ENCODE data around the gene TNFRSF6B. TPM values are rescaled to one million over a fixed set of nuclear protein-coding genes. Genes with fewer than 3 reads are reported as not detected.
"Not testable (repeated sequence)": the region's sequence is repeated elsewhere in the genome, so short reads cannot be mapped to it uniquely, and the experiment has no call there.

Gene TNFRSF6B
- polyA plus RNA-seq, 6 donors from 2014 or later: not detected

DNA sequence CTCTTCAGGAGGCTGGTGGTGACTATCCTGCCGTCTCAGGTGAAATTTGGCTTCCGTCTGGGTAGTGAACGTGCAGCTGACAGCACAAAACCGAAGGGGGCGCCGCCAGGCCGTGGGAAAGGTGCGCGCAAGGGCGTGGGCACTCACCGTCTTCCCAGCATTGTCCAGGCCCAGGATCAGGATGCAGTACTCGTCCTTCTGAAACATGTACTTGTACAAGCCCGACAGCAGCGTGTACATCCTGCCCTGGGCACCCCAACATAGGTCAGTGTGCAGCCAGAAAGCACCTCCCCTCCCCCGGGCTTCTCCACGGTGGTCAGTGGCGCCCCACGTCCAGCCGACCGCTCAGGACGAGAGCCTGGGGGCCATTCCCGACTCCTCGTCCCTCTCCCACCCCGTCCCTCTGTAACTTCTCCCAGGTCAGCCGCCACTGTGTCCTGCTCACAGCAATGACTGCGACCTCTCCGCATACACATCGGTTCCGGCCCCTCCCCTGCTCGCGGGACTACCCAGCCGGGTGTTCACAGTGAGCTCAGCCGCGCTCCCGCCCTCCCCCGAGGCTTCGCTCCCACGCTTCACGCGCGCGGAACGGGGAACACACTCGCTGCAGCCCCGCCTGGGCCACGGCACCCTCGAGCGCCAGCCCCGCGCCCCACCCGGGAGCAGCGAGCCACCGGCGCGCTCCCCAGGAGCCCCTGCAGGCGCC, 10.6 kb downstream of the TNFRSF6B start:
- Mint-ChIP-seq H3K27ac (peak overlapping the region in 5 of 6 donors; percentile 72 to 94 (median 84)), H3K4me3 (peak overlapping the region; percentile 81 to 94 (median 86)), H3K36me3 (peaks cover under 1 to 8% of the 10 kb centered on the region in 2 donors), H3K9me3 (no peaks in the 10 kb centered on the region), H3K4me1 (peaks cover 24 to 47% (median 45%) of the 10 kb centered on the region in 3 donors), H3K27me3 (no peaks in the 10 kb centered on the region)
- ATAC-seq (ENCODE audit: low read depth in 2 of 2) (peak; percentile 38 to 46), DNase-seq (peak; percentile 40)

- peaks cover 30 to 54% (median 52%) of the 10 kb centered on the region in 3 donors for H3K4me1 Mint-ChIP-seq
- peak; percentile 88 for DNase-seq
These were observed 11.3 kb downstream of the TNFRSF6B start, which contains the start of the genes ARFRP1 and ZGPAT for GRCh38 chr20:63707558-63708300. Gene ARFRP1, minus strand, starts transcription at chr20:63707976. Its CDS starts 885 bp downstream, at chr20:63707091. Gene ZGPAT, plus strand, starts transcription at chr20:63708039. Its CDS starts 542 bp downstream, at chr20:63708581.

DNA sequence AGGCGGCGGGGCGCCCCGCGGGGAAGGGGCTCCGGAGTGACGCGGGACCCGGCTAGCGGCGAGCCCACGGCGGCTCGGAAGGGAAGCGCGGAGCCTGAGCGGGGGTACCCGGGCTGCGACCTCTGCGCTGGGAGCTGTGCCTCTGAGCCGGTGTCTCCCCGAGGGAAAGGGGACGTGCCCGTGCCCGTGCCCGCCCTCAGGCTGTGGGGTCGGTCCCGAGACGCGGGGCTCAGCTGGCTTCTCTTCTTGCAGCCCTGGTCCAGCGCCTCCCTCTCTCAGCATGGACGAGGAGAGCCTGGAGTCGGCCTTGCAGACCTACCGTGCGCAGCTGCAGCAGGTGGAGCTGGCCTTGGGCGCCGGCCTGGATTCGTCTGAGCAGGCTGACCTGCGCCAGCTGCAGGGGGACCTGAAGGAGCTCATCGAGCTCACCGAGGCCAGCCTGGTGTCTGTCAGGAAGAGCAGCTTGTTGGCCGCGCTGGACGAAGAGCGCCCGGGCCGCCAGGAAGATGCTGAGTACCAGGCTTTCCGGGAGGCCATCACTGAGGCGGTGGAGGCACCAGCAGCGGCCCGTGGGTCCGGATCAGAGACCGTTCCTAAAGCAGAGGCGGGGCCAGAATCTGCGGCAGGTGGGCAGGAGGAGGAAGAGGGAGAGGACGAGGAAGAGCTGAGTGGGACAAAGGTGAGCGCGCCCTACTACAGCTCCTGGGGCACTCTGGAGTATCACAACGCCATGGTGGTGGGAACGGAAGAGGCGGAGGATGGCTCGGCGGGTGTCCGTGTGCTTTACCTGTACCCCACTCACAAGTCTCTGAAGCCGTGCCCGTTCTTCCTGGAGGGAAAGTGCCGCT, 12.1 kb downstream of the TNFRSF6B start:
- peak in 1 of 2 donors; percentile 3 for ATAC-seq (ENCODE audit: low read depth in 2 of 2)
- peak overlapping the region in 3 of 6 donors; percentile 79 to 84 (median 81) for H3K27ac Mint-ChIP-seq
- H3K36me3 Mint-ChIP-seq: peaks cover 10 to 15% of the 10 kb centered on the region in 2 donors
- H3K4me1 Mint-ChIP-seq: peaks cover 30 to 56% (median 52%) of the 10 kb centered on the region in 3 donors
- H3K9me3 Mint-ChIP-seq: no peaks in the 10 kb centered on the region
- peak overlapping the region; percentile 71 to 90 (median 82) for H3K4me3 Mint-ChIP-seq
- no peaks in the 10 kb centered on the region for H3K27me3 Mint-ChIP-seq
- DNase-seq: no peak

More at GRCh38 chr20:63707558-63708300, 11.3 kb downstream of the TNFRSF6B start, which contains the start of the genes ARFRP1 and ZGPAT:
- H3K9me3 Mint-ChIP-seq: no peaks in the 10 kb centered on the region
- peak within 1 kb of the TSS; percentile 81 to 94 (median 86) for H3K4me3 Mint-ChIP-seq
- ATAC-seq (ENCODE audit: low read depth in 2 of 2): peak; percentile 89 to 92
- peaks cover 8 to 15% of the 10 kb centered on the region in 2 donors for H3K36me3 Mint-ChIP-seq
- no peaks in the 10 kb centered on the region for H3K27me3 Mint-ChIP-seq
- H3K27ac Mint-ChIP-seq: peak within 1 kb of the TSS; percentile 72 to 94 (median 85)

GRCh38 chr20:63709149-63709527, 12.7 kb downstream of the TNFRSF6B start:
- Mint-ChIP-seq H3K36me3 (peaks cover 12 to 15% of the 10 kb centered on the region in 2 donors), H3K4me3 (peak overlapping the region; percentile 71 to 90 (median 82)), H3K27me3 (no peaks in the 10 kb centered on the region), H3K9me3 (peaks cover 0 to 3% (median 0%) of the 10 kb centered on the region in 7 donors), H3K4me1 (peaks cover 30 to 56% (median 52%) of the 10 kb centered on the region in 3 donors), H3K27ac (peak overlapping the region in 2 of 6 donors; percentile 44 to 79)
- ATAC-seq (ENCODE audit: low read depth in 2 of 2) (no peak), DNase-seq (no peak)

GRCh38 chr20:63711085-63711645, 14.7 kb downstream of the TNFRSF6B start:
- H3K4me1 Mint-ChIP-seq: peaks cover 26 to 54% (median 51%) of the 10 kb centered on the region in 3 donors

GRCh38 chr20:63712191-63712590, 15.7 kb downstream of the TNFRSF6B start:
- peak overlapping the region in 1 of 8 donors; percentile 44 for H3K4me3 Mint-ChIP-seq
- peaks cover 17 to 52% (median 51%) of the 10 kb centered on the region in 3 donors for H3K4me1 Mint-ChIP-seq
- peaks cover 0 to 18% (median 7%) of the 10 kb centered on the region in 7 donors for H3K9me3 Mint-ChIP-seq
- peaks cover 16 to 28% of the 10 kb centered on the region in 2 donors for H3K36me3 Mint-ChIP-seq
- ATAC-seq (ENCODE audit: low read depth in 2 of 2): no peak
- DNase-seq: no peak
- H3K27ac Mint-ChIP-seq: peak overlapping the region in 1 of 6 donors; percentile 70
- H3K27me3 Mint-ChIP-seq: no peaks in the 10 kb centered on the region

More at GRCh38 chr20:63711085-63711645, 14.7 kb downstream of the TNFRSF6B start:
- Mint-ChIP-seq H3K27ac (peak overlapping the region in 2 of 6 donors; percentile 48 to 51), H3K36me3 (peaks cover 16 to 26% of the 10 kb centered on the region in 2 donors), H3K9me3 (peaks cover 0 to 15% (median 7%) of the 10 kb centered on the region in 7 donors), H3K4me3 (peak overlapping the region in 5 of 8 donors; percentile 5 to 89 (median 74)), H3K27me3 (no peaks in the 10 kb centered on the region)
- no peak for DNase-seq
- ATAC-seq (ENCODE audit: low read depth in 2 of 2): no peak

GRCh38 chr20:63714858-63715257, 18.4 kb downstream of the TNFRSF6B start:
- H3K27me3 Mint-ChIP-seq: no peaks in the 10 kb centered on the region
- H3K9me3 Mint-ChIP-seq: peaks cover 5 to 23% (median 12%) of the 10 kb centered on the region in 7 donors
- H3K27ac Mint-ChIP-seq: no peak overlapping the region
- H3K4me1 Mint-ChIP-seq: peaks cover 12 to 45% (median 41%) of the 10 kb centered on the region in 3 donors
- no peak for DNase-seq
- peak overlapping the region in 1 of 8 donors; percentile 51 for H3K4me3 Mint-ChIP-seq
- ATAC-seq (ENCODE audit: low read depth in 2 of 2): no peak
- peaks cover 25 to 36% of the 10 kb centered on the region in 2 donors for H3K36me3 Mint-ChIP-seq

DNA sequence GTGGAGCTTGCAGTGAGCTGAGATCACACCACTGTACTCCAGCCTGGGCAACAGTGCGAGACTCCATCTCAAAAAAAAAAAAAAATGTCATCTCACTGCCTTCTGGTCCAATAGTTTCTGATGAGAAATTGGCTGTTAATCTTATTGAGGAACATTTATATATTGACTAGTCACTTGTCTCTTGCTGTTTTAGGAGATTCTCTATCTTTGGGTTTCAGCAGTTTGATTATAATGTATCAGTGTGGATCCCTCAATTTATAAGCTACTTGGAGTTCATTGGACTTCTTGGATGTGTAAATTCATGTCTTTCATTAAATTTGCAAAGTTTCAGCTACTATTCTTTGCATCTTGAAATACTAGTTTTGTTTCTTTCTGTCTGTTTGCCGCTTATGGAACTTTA, 22.5 kb downstream of the TNFRSF6B start:
- no peaks in the 10 kb centered on the region for H3K27me3 Mint-ChIP-seq
- H3K36me3 Mint-ChIP-seq: peaks cover 27 to 31% of the 10 kb centered on the region in 2 donors
- DNase-seq (no peak), ATAC-seq (ENCODE audit: low read depth in 2 of 2) (no peak)
- peaks cover 4 to 29% (median 22%) of the 10 kb centered on the region in 3 donors for H3K4me1 Mint-ChIP-seq
- H3K9me3 Mint-ChIP-seq: peaks cover 5 to 24% (median 11%) of the 10 kb centered on the region in 7 donors
- H3K27ac Mint-ChIP-seq: no peak overlapping the region
- no peak overlapping the region for H3K4me3 Mint-ChIP-seq

- peaks cover 6 to 26% (median 13%) of the 10 kb centered on the region in 7 donors for H3K9me3 Mint-ChIP-seq
- H3K27me3 Mint-ChIP-seq; H3K4me3 Mint-ChIP-seq; H3K27ac Mint-ChIP-seq; ATAC-seq (ENCODE audit: low read depth in 2 of 2); DNase-seq: not testable (repeated sequence)
- H3K36me3 Mint-ChIP-seq: peaks cover 19 to 26% of the 10 kb centered on the region in 2 donors
- peaks cover 7 to 22% (median 11%) of the 10 kb centered on the region in 3 donors for H3K4me1 Mint-ChIP-seq
These were observed 26.6 kb downstream of the TNFRSF6B start for GRCh38 chr20:63722967-63723622.

DNA sequence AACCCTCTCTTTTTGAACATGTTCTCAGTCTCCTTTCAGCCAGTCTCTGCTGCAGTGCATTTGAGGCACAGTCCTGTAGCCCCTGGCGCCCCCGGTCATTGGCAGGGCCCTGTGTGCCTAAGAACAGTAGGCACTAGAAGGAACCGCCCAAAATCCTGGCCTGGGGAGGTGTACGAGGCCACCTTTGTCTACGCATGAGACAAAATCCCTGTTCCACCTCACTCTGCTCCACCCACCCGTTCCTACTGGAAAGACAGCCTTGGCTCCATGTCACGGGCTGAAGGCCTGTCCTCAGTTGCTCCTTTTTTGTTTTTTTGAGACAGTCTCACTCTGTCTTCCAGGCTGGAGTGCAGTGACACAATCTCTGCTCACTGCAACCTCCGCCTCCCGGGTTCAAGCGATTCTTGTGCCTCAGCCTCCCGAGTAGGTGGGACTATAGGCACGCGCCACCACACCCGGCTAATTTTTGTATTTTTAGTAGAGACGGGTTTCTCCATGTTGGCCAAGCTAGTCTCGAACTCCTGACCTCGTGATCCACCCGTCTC, 33.8 kb downstream of the TNFRSF6B start:
- peaks cover 3 to 14% (median 4%) of the 10 kb centered on the region in 7 donors for H3K9me3 Mint-ChIP-seq
- peaks cover 4 to 13% of the 10 kb centered on the region in 2 donors for H3K36me3 Mint-ChIP-seq
- H3K4me3 Mint-ChIP-seq: peak overlapping the region in 1 of 8 donors; percentile 58
- not testable (repeated sequence) for H3K27me3 Mint-ChIP-seq; ATAC-seq (ENCODE audit: low read depth in 2 of 2); DNase-seq
- peak overlapping the region in 1 of 6 donors; percentile 49 for H3K27ac Mint-ChIP-seq
- H3K4me1 Mint-ChIP-seq: peaks cover 25 to 34% (median 29%) of the 10 kb centered on the region in 3 donors

DNA sequence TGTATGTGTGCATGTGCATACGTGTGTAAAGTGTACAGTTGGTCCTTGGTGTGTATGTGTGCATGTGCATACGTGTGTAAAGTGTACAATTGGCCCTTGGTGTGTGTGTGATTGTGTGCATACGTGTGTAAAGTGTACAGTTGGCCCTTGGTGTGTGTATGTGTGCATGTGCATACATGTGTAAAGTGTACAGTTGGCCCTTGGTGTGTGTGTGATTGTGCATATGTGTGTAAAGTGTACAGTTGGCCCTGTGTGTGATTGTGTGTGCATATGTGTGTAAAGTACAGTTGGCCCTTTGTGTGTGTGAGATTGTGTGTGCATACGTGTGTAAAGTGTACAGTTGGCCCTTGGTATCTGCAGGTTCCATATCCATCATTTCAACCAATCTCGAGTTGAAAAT, 35.0 kb downstream of the TNFRSF6B start:
- ATAC-seq (ENCODE audit: low read depth in 2 of 2) (no peak), DNase-seq (no peak)
- Mint-ChIP-seq H3K27ac (no peak overlapping the region), H3K4me3 (no peak overlapping the region), H3K4me1 (peaks cover 33 to 40% (median 37%) of the 10 kb centered on the region in 3 donors), H3K36me3 (peaks cover 0 to 7% of the 10 kb centered on the region in 2 donors), H3K27me3 (no peaks in the 10 kb centered on the region), H3K9me3 (peaks cover 0 to 5% (median 0%) of the 10 kb centered on the region in 7 donors)

All from naive B cell (primary cell).